AG04449 (cell line): ENCODE measurements around the gene PDZK1IP1.

Experiments
- CTCF ChIA-PET: fragments of 350-600 bp; formaldehyde crosslinking; extraction: SDS; loops from one replicate; lab custom pipeline; 2021; ENCODE audit warnings: antibody characterized with exemption; lab: Yijun Ruan, JAX
- POLR2A ChIA-PET: fragments of 400-600, 350-600 bp; formaldehyde crosslinking; extraction: SDS; loops from one replicate; lab custom pipeline; 2020; ENCODE audit warnings: antibody characterized with exemption, inconsistent platforms; lab: Yijun Ruan, JAX
- DNase-seq: peaks from one replicate; pipeline ENCODE4 v3.0.0-alpha.2; 2010; ENCODE audit warnings: low read depth, low spot score
- H3K4me3 ChIP-seq: 2 replicates; pipeline ENCODE4 v1.5.1; 2011; ENCODE audit warnings: low read depth, mild to moderate bottlenecking, control low read depth, low read length
- CTCF ChIP-seq: IDR thresholded peaks from one replicate; pipeline ENCODE4 v1.5.1; 2011; ENCODE audit warnings: mild to moderate bottlenecking, moderate library complexity, low read length, control low read depth, inconsistent platforms; ENCODE audit not compliant: insufficient read depth; ENCODE audit errors: missing control alignments

PDZK1IP1 gene

GRCh38 chr1:47189844-47190508 lies at the start of gene PDZK1IP1:
Gene PDZK1IP1 (minus strand): TSS chr1:47190036. CDS start chr1:47189932, 104 bp downstream.
- no peak for DNase-seq
- POLR2A ChIA-PET: no interaction called here
- no peak for TF ChIP-seq CTCF
- CTCF ChIA-PET: interaction anchor here (1.0 to 9.1 kb wide), 4 partner anchors 11 to 538 kb away, joined by 3 to 213 read pairs (median 62); no protein-coding TSS in a partner anchor
- H3K4me3 ChIP-seq: no peak within 1 kb of the TSS

- no peak for TF ChIP-seq CTCF
- H3K4me3 ChIP-seq: no peak overlapping the region
- ChIA-PET CTCF (interaction anchor here (0.8 to 1.9 kb wide), 3 partner anchors 24 to 195 kb away, joined by 3 to 4 read pairs (median 3); no protein-coding TSS in a partner anchor), POLR2A (interaction anchor here (0.7 kb wide), 1 partner anchor 31 kb away, joined by 5 read pairs; no protein-coding TSS in a partner anchor)
- no peak for DNase-seq
Measured at GRCh38 chr1:47238935-47239592, 49.2 kb upstream of the PDZK1IP1 start.

DNA sequence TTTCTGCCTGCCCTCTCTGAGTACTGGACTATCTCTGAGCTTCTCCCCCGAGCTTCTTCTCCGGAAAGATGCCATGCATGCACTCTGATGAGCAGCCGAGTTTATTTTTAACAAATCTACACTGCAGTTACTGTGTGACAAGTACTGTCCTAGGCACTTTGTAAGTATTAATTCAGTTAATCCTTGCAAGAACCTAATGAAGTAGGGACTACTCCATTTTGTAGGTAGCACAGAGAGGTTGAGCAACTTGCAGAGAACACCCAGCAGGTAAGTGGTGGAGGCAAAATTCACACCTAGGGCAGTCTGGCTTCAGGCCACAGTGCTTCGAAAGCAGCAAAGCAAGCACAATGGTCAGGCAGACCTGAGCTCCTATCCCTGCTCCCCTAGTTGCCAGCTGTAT lies 46.0 kb upstream of the PDZK1IP1 start:
- no peak for TF ChIP-seq CTCF
- no peak overlapping the region for H3K4me3 ChIP-seq
- POLR2A ChIA-PET: no interaction called here
- CTCF ChIA-PET: interaction anchor here (1.1 to 2.0 kb wide), 3 partner anchors 26 to 57 kb away, joined by 3 to 4 read pairs (median 4); no protein-coding TSS in a partner anchor
- no peak for DNase-seq

GRCh38 chr1:47235241-47235681 lies 45.4 kb upstream of the PDZK1IP1 start:
- H3K4me3 ChIP-seq: no peak overlapping the region
- ChIA-PET POLR2A (no interaction called here), CTCF (interaction anchor here (1.1 to 2.0 kb wide), 2 partner anchors 27 to 56 kb away, joined by 4 read pairs; no protein-coding TSS in a partner anchor)
- DNase-seq: no peak
- TF ChIP-seq CTCF: no peak

GRCh38 chr1:47233186-47233585 lies 43.4 kb upstream of the PDZK1IP1 start:
- no peak for TF ChIP-seq CTCF
- H3K4me3 ChIP-seq: no peak overlapping the region
- POLR2A ChIA-PET: no interaction called here
- CTCF ChIA-PET: interaction anchor here (0.7 to 1.2 kb wide), 2 partner anchors 39 to 54 kb away, joined by 3 to 4 read pairs; no protein-coding TSS in a partner anchor
- no peak for DNase-seq
